HUES6 (cell line): ENCODE measurements around the gene CMTM4.
"Not testable (repeated sequence)": the region's sequence is repeated elsewhere in the genome, so short reads cannot be mapped to it uniquely, and the experiment has no call there.

Source experiments
- H3K27ac ChIP-seq: 2 replicates; pipeline ENCODE4 v1.7.0; 2013; ENCODE audit warnings: low read depth, mild to moderate bottlenecking, low read length, inconsistent platforms
- H3K27me3 ChIP-seq: 2 replicates; pipeline ENCODE4 v1.6.1; 2013; ENCODE audit warnings: low read length; ENCODE audit not compliant: control insufficient read depth, insufficient read depth
- H3K36me3 ChIP-seq: 2 replicates; pipeline ENCODE4 v1.6.1; 2013; ENCODE audit warnings: low read length; ENCODE audit not compliant: control insufficient read depth, insufficient read depth
- H3K4me1 ChIP-seq: 2 replicates; pipeline ENCODE4 v1.6.1; 2013; ENCODE audit warnings: low read length; ENCODE audit not compliant: control insufficient read depth, insufficient read depth
- H3K4me3 ChIP-seq: 2 replicates; pipeline ENCODE4 v1.5.1; 2013; ENCODE audit warnings: low read depth, low read length
- H3K9ac ChIP-seq: one replicate; pipeline ENCODE4 v1.6.1; 2013; ENCODE audit warnings: mild to moderate bottlenecking, low read length
- H3K9me3 ChIP-seq: 2 replicates; pipeline ENCODE4 v1.6.1; 2013; ENCODE audit warnings: low read depth, low read length; ENCODE audit not compliant: control insufficient read depth, insufficient read depth

CMTM4 gene

GRCh38 chr16:66670691-66671388, 25.7 kb downstream of the CMTM4 start:
- Histone ChIP-seq H3K9me3 (no peaks in the 10 kb centered on the region), H3K27ac (no peak overlapping the region), H3K4me1 (no peaks in the 10 kb centered on the region), H3K36me3 (peaks cover 3% of the 10 kb centered on the region; the same call in 1 of the 2 replicates), H3K4me3 (no peak overlapping the region), H3K9ac (no peak overlapping the region), H3K27me3 (no peaks in the 10 kb centered on the region)

- Histone ChIP-seq H3K4me1 (no peaks in the 10 kb centered on the region), H3K36me3 (peaks cover 3% of the 10 kb centered on the region; the same call in 1 of the 2 replicates), H3K4me3 (no peak overlapping the region), H3K27ac (no peak overlapping the region), H3K9ac (no peak overlapping the region), H3K27me3 (no peaks in the 10 kb centered on the region), H3K9me3 (no peaks in the 10 kb centered on the region)
Measured at GRCh38 chr16:66668777-66669444, 27.6 kb downstream of the CMTM4 start.

- Histone ChIP-seq H3K27me3 (no peaks in the 10 kb centered on the region), H3K9ac (no peak overlapping the region), H3K27ac (no peak overlapping the region), H3K4me1 (no peaks in the 10 kb centered on the region), H3K36me3 (no peaks in the 10 kb centered on the region), H3K4me3 (no peak overlapping the region), H3K9me3 (no peaks in the 10 kb centered on the region)
Measured at GRCh38 chr16:66667944-66668343, 28.6 kb downstream of the CMTM4 start.

- Histone ChIP-seq H3K36me3 (no peaks in the 10 kb centered on the region), H3K9me3 (no peaks in the 10 kb centered on the region), H3K9ac (no peak overlapping the region), H3K4me1 (peaks cover 10% of the 10 kb centered on the region), H3K4me3 (no peak overlapping the region), H3K27ac (no peak overlapping the region), H3K27me3 (no peaks in the 10 kb centered on the region)
Measured at GRCh38 chr16:66662445-66663194, 33.9 kb downstream of the CMTM4 start.

- H3K9ac ChIP-seq, H3K36me3 ChIP-seq, H3K9me3 ChIP-seq, H3K4me3 ChIP-seq, H3K27me3 ChIP-seq, H3K27ac ChIP-seq: not testable (repeated sequence)
- peaks cover 10% of the 10 kb centered on the region for H3K4me1 ChIP-seq
Measured at GRCh38 chr16:66661671-66662346, 34.7 kb downstream of the CMTM4 start.

- H3K4me1 ChIP-seq: peaks cover 10% of the 10 kb centered on the region
- H3K27me3 ChIP-seq: no peaks in the 10 kb centered on the region
- no peaks in the 10 kb centered on the region for H3K36me3 ChIP-seq
- no peak overlapping the region for H3K9ac ChIP-seq
- H3K4me3 ChIP-seq: no peak overlapping the region
- peak overlapping the region; percentile 11; the same call in 1 of the 2 replicates for H3K27ac ChIP-seq
- H3K9me3 ChIP-seq: no peaks in the 10 kb centered on the region
Measured at GRCh38 chr16:66661210-66661560, 35.4 kb downstream of the CMTM4 start.

GRCh38 chr16:66660422-66661209, 35.9 kb downstream of the CMTM4 start:
- peaks cover 10% of the 10 kb centered on the region for H3K4me1 ChIP-seq

GRCh38 chr16:66658860-66659190, 37.7 kb downstream of the CMTM4 start:
- Histone ChIP-seq H3K27ac (no peak overlapping the region), H3K9ac (no peak overlapping the region), H3K9me3 (no peaks in the 10 kb centered on the region)

More at GRCh38 chr16:66660422-66661209, 35.9 kb downstream of the CMTM4 start:
- no peak overlapping the region for H3K9ac ChIP-seq
- no peak overlapping the region for H3K4me3 ChIP-seq
- no peaks in the 10 kb centered on the region for H3K9me3 ChIP-seq
- no peaks in the 10 kb centered on the region for H3K36me3 ChIP-seq
- peak overlapping the region; percentile 11; the same call in 1 of the 2 replicates for H3K27ac ChIP-seq
- no peaks in the 10 kb centered on the region for H3K27me3 ChIP-seq

GRCh38 chr16:66658143-66658859, 38.2 kb downstream of the CMTM4 start:
- H3K9me3 ChIP-seq: no peaks in the 10 kb centered on the region
- peaks cover 10% of the 10 kb centered on the region for H3K4me1 ChIP-seq
- H3K9ac ChIP-seq: no peak overlapping the region
- no peak overlapping the region for H3K4me3 ChIP-seq
- H3K27me3 ChIP-seq: no peaks in the 10 kb centered on the region
- no peaks in the 10 kb centered on the region for H3K36me3 ChIP-seq
- no peak overlapping the region for H3K27ac ChIP-seq

More at GRCh38 chr16:66658860-66659190, 37.7 kb downstream of the CMTM4 start:
- Histone ChIP-seq H3K4me1 (peaks cover 10% of the 10 kb centered on the region), H3K36me3 (no peaks in the 10 kb centered on the region), H3K4me3 (no peak overlapping the region), H3K27me3 (no peaks in the 10 kb centered on the region)

GRCh38 chr16:66656547-66656946, 40.0 kb downstream of the CMTM4 start:
- no peak overlapping the region for H3K4me3 ChIP-seq
- H3K27me3 ChIP-seq: no peaks in the 10 kb centered on the region
- no peak overlapping the region for H3K9ac ChIP-seq
- H3K36me3 ChIP-seq: no peaks in the 10 kb centered on the region
- H3K9me3 ChIP-seq: no peaks in the 10 kb centered on the region
- H3K4me1 ChIP-seq: peaks cover 13% of the 10 kb centered on the region
- no peak overlapping the region for H3K27ac ChIP-seq
